Left renal cortex interstitium (tissue), 4 donors: ENCODE data around the gene RHOBTB3. TPM values are rescaled to one million over a fixed set of nuclear protein-coding genes. Genes with fewer than 3 reads are reported as not detected.
A peak's percentile ranks its signal among the peaks of the same experiment; 100 is the strongest.
"Not testable (repeated sequence)": the region's sequence is repeated elsewhere in the genome, so short reads cannot be mapped to it uniquely, and the experiment has no call there.

Source experiments
- DNase-seq, 4 donors: peaks; one replicate each; pipeline ENCODE4 v3.0.0-alpha.2; 2013; ENCODE audit warnings: low read depth in 4 of 4, low spot score in 2 of 4, missing footprints in 1 of 4
- polyA plus RNA-seq, 4 donors: library from polyadenylated mRNA; unstranded; fragments of 120-200 nt; gene quantifications; one replicate each; pipeline ENCODE4 v1.2.1, GENCODE V29; 2013; ENCODE audit not compliant: insufficient read length in 4 of 4

The RHOBTB3 gene
- polyA plus RNA-seq, result 10 to 100 TPM; 68.0 to 80.5 (median 70.6) TPM

- DNase-seq, result peak; percentile 68 to 86 (median 80)
Measured at GRCh38 chr5:95730730-95731570, at the start of gene RHOBTB3. TSS of gene RHOBTB3 (plus strand) at chr5:95731336. CDS start at chr5:95731683, 347 bp downstream.

GRCh38 chr5:95682891-95683290 lies 48.2 kb upstream of the RHOBTB3 start, which contains the start of gene SPATA9:
TSS of gene SPATA9 (minus strand) at chr5:95682991. CDS start at chr5:95682854, 137 bp downstream.
- no peak for DNase-seq

- DNase-seq, result no peak
Measured at GRCh38 chr5:95684361-95684760, 46.8 kb upstream of the RHOBTB3 start.

- DNase-seq, result no peak
Measured at GRCh38 chr5:95686651-95687050, 44.5 kb upstream of the RHOBTB3 start.

GRCh38 chr5:95689680-95690079 lies 41.5 kb upstream of the RHOBTB3 start:
- DNase-seq, result no peak

- DNase-seq, result no peak
Measured at GRCh38 chr5:95690333-95690732, 40.8 kb upstream of the RHOBTB3 start.

- DNase-seq, result peak in 1 of 4 donors; percentile 21
Measured at GRCh38 chr5:95697781-95698681, 33.1 kb upstream of the RHOBTB3 start.

- DNase-seq, result no peak
Measured at GRCh38 chr5:95699337-95699736, 31.8 kb upstream of the RHOBTB3 start.

- DNase-seq, result no peak
Measured at GRCh38 chr5:95701074-95701473, 30.1 kb upstream of the RHOBTB3 start.

GRCh38 chr5:95704150-95704549 lies 27.0 kb upstream of the RHOBTB3 start:
- DNase-seq, result no peak

GRCh38 chr5:95706196-95706595 lies 24.9 kb upstream of the RHOBTB3 start:
- DNase-seq, result not testable (repeated sequence)

GRCh38 chr5:95707055-95707454 lies 24.1 kb upstream of the RHOBTB3 start:
- no peak for DNase-seq

GRCh38 chr5:95707534-95708188 lies 23.5 kb upstream of the RHOBTB3 start:
- not testable (repeated sequence) for DNase-seq

- DNase-seq, result no peak
Measured at GRCh38 chr5:95708876-95709275, 22.3 kb upstream of the RHOBTB3 start.

GRCh38 chr5:95709967-95710650 lies 21.0 kb upstream of the RHOBTB3 start:
- no peak for DNase-seq

GRCh38 chr5:95710651-95711500 lies 20.3 kb upstream of the RHOBTB3 start:
- not testable (repeated sequence) for DNase-seq

- DNase-seq, result no peak
Measured at GRCh38 chr5:95711501-95712346, 19.4 kb upstream of the RHOBTB3 start.

- DNase-seq, result no peak
Measured at GRCh38 chr5:95712347-95712958, 18.7 kb upstream of the RHOBTB3 start.
